ENCODE results near the gene ADGRB3. TPM values are rescaled to one million over a fixed set of nuclear protein-coding genes. Genes with fewer than 3 reads are reported as not detected.

The ADGRB3 gene
- total and polyA plus RNA-seq, 2 donors (not counting 1 experiment from before 2014, with no cell fraction given): not detected

GRCh38 chr6:69090132-69090531, 455.1 kb downstream of the ADGRB3 start:
- Histone ChIP-seq H3K27ac (ENCODE audit: low read length in 2 of 2) (no peak overlapping the region), H2AFZ (ENCODE audit: insufficient read depth, low read depth, low read length, poor library complexity, severe bottlenecking) (no peak overlapping the region), H3K36me3 (replicated peaks in 1 of 2; ENCODE audit: control extremely low read depth in 1 of 2, control insufficient read depth in 1 of 2, extremely low read depth in 1 of 2, insufficient read depth in 2 of 2, low read length in 1 of 2) (no peaks in the 10 kb centered on the region), H3K4me3 (ENCODE audit: control extremely low read depth in 1 of 5, extremely low read depth in 1 of 5, insufficient read depth in 1 of 5, low read depth in 2 of 5, low read length in 4 of 5) (no peak overlapping the region), H4K20me1 (ENCODE audit: control insufficient read depth, insufficient read depth, low read length, poor library complexity, severe bottlenecking) (no peaks in the 10 kb centered on the region), H3K4me1 (ENCODE audit: control insufficient read depth in 2 of 2, insufficient read depth in 2 of 2, low read length in 2 of 2) (no peaks in the 10 kb centered on the region), H3K27me3 (replicated peaks in 1 of 4; ENCODE audit: control extremely low read depth in 1 of 4, control insufficient read depth in 3 of 4, insufficient read depth in 4 of 4, low read length in 3 of 4) (no peaks in the 10 kb centered on the region), H3K9me3 (ENCODE audit: control extremely low read depth in 1 of 3, control insufficient read depth in 2 of 3, insufficient read depth in 1 of 3, low read length in 2 of 3) (peaks cover 0 to 5% (median 0%) of the 10 kb centered on the region in 3 donors), H3K9ac (ENCODE audit: low read length) (no peak overlapping the region), H3K4me2 (replicated peaks; ENCODE audit: low read depth, low read length, poor library complexity, severe bottlenecking) (no peak overlapping the region), H3K79me2 (ENCODE audit: control insufficient read depth, insufficient read depth, low read length) (no peaks in the 10 kb centered on the region)
- TF ChIP-seq EZH2 (IDR thresholded peaks at IDR 0.05; ENCODE audit: borderline replicate concordance, insufficient read depth, low read depth, low read length, poor library complexity, severe bottlenecking) (no peak), CTCF (IDR thresholded peaks at IDR 0.05) (no peak)
- ATAC-seq (ENCODE audit: low read depth) (no peak), DNase-seq (no peak)
- ChIA-PET POLR2A (no interaction called here), CTCF (no interaction called here)
- H3K27me3 Mint-ChIP-seq: no peaks in the 10 kb centered on the region
- no peak overlapping the region for H3K27ac Mint-ChIP-seq
- H3K9me3 Mint-ChIP-seq (ENCODE audit: insufficient read depth): no peaks in the 10 kb centered on the region
- intact Hi-C loops (cut with micrococcal nuclease): no loop called here
- H3K4me1 Mint-ChIP-seq: no peaks in the 10 kb centered on the region
- no CpG with 5 or more reads among the region's 1 CpG for WGBS (ENCODE audit: insufficient coverage)
- no peak overlapping the region for H3K4me3 Mint-ChIP-seq

- Mint-ChIP-seq H3K9me3 (ENCODE audit: insufficient read depth) (no peaks in the 10 kb centered on the region), H3K4me1 (no peaks in the 10 kb centered on the region), H3K27ac (no peak overlapping the region), H3K4me3 (no peak overlapping the region), H3K27me3 (no peaks in the 10 kb centered on the region)
- H2AFZ ChIP-seq (ENCODE audit: insufficient read depth, low read depth, low read length, poor library complexity, severe bottlenecking): no peak overlapping the region
- no CpG with 5 or more reads among the region's 1 CpG for WGBS (ENCODE audit: insufficient coverage)
- ATAC-seq (ENCODE audit: low read depth): no peak
- POLR2A ChIA-PET: no interaction called here
- H3K4me1 ChIP-seq (ENCODE audit: control insufficient read depth in 2 of 2, insufficient read depth in 2 of 2, low read length in 2 of 2): no peaks in the 10 kb centered on the region
- no peak overlapping the region for H3K4me2 ChIP-seq (replicated peaks; ENCODE audit: low read depth, low read length, poor library complexity, severe bottlenecking)
- H3K36me3 ChIP-seq (replicated peaks in 1 of 2; ENCODE audit: control extremely low read depth in 1 of 2, control insufficient read depth in 1 of 2, extremely low read depth in 1 of 2, insufficient read depth in 2 of 2, low read length in 1 of 2): no peaks in the 10 kb centered on the region
- intact Hi-C loops (cut with micrococcal nuclease): no loop called here
- H3K79me2 ChIP-seq (ENCODE audit: control insufficient read depth, insufficient read depth, low read length): no peaks in the 10 kb centered on the region
- no peaks in the 10 kb centered on the region for H3K27me3 ChIP-seq (replicated peaks in 1 of 4; ENCODE audit: control extremely low read depth in 1 of 4, control insufficient read depth in 3 of 4, insufficient read depth in 4 of 4, low read length in 3 of 4)
- H3K4me3 ChIP-seq (ENCODE audit: control extremely low read depth in 1 of 5, extremely low read depth in 1 of 5, insufficient read depth in 1 of 5, low read depth in 2 of 5, low read length in 4 of 5): no peak overlapping the region
- H3K9ac ChIP-seq (ENCODE audit: low read length): no peak overlapping the region
- no peaks in the 10 kb centered on the region for H4K20me1 ChIP-seq (ENCODE audit: control insufficient read depth, insufficient read depth, low read length, poor library complexity, severe bottlenecking)
- TF ChIP-seq EZH2 (IDR thresholded peaks at IDR 0.05; ENCODE audit: borderline replicate concordance, insufficient read depth, low read depth, low read length, poor library complexity, severe bottlenecking): no peak
- no peak for TF ChIP-seq CTCF (IDR thresholded peaks at IDR 0.05)
- no peak overlapping the region for H3K27ac ChIP-seq (ENCODE audit: low read length in 2 of 2)
- DNase-seq: no peak
- peaks cover 0 to 5% (median 0%) of the 10 kb centered on the region in 3 donors for H3K9me3 ChIP-seq (ENCODE audit: control extremely low read depth in 1 of 3, control insufficient read depth in 2 of 3, insufficient read depth in 1 of 3, low read length in 2 of 3)
- CTCF ChIA-PET: no interaction called here
These were observed 461.6 kb downstream of the ADGRB3 start for GRCh38 chr6:69096681-69097080.
